ENCODE results near the gene FERMT1.

Gene FERMT1

DNA sequence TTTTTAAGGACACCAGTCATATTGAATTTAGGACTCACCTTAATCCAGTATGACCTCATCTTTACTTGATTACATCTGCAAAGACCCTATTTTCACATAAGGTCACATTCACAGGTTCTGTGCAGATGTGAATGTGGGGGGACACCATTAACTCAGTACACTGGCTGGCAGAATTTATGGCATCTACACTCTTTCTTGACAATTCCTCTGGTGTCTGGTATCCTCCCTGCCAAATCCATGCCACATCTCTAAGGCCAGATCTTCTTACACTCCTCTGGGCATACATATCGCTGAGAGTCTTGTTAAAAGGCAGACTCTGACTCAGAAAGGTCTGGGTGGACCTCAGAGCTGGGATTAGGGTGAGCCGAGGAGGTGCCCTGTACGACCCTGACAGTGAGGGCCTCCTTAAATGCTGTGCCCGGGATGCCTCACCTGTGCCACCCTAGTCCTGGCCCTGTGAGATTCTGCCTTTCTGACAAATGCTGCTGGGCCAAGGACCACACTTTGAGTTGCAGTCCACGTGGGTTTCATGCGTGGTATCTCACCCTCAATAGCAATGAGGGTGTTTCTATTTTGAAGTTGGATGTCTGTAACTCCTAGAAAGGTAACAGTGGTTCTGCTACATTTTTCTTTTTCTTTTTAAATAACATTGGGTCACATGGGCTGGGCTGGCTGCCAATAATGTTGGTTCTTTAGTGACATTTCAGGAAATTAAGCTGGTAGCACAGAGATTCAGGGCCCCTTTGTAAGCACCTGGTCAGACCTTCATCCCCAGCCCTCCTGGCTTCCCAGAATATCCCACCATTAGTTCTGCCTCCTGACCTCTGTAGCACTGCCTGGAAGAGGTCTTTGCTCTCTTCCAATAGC is 51.8 kb downstream of the FERMT1 start:
- TF ChIP-seq, protein P1, sequence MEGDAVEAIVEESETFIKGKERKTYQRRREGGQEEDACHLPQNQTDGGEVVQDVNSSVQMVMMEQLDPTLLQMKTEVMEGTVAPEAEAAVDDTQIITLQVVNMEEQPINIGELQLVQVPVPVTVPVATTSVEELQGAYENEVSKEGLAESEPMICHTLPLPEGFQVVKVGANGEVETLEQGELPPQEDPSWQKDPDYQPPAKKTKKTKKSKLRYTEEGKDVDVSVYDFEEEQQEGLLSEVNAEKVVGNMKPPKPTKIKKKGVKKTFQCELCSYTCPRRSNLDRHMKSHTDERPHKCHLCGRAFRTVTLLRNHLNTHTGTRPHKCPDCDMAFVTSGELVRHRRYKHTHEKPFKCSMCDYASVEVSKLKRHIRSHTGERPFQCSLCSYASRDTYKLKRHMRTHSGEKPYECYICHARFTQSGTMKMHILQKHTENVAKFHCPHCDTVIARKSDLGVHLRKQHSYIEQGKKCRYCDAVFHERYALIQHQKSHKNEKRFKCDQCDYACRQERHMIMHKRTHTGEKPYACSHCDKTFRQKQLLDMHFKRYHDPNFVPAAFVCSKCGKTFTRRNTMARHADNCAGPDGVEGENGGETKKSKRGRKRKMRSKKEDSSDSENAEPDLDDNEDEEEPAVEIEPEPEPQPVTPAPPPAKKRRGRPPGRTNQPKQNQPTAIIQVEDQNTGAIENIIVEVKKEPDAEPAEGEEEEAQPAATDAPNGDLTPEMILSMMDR (IDR thresholded peaks at IDR 0.05; ENCODE audit: insufficient read depth, low read length): no peak
- TF ChIP-seq, protein P2, sequence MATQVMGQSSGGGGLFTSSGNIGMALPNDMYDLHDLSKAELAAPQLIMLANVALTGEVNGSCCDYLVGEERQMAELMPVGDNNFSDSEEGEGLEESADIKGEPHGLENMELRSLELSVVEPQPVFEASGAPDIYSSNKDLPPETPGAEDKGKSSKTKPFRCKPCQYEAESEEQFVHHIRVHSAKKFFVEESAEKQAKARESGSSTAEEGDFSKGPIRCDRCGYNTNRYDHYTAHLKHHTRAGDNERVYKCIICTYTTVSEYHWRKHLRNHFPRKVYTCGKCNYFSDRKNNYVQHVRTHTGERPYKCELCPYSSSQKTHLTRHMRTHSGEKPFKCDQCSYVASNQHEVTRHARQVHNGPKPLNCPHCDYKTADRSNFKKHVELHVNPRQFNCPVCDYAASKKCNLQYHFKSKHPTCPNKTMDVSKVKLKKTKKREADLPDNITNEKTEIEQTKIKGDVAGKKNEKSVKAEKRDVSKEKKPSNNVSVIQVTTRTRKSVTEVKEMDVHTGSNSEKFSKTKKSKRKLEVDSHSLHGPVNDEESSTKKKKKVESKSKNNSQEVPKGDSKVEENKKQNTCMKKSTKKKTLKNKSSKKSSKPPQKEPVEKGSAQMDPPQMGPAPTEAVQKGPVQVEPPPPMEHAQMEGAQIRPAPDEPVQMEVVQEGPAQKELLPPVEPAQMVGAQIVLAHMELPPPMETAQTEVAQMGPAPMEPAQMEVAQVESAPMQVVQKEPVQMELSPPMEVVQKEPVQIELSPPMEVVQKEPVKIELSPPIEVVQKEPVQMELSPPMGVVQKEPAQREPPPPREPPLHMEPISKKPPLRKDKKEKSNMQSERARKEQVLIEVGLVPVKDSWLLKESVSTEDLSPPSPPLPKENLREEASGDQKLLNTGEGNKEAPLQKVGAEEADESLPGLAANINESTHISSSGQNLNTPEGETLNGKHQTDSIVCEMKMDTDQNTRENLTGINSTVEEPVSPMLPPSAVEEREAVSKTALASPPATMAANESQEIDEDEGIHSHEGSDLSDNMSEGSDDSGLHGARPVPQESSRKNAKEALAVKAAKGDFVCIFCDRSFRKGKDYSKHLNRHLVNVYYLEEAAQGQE (IDR thresholded peaks at IDR 0.05; ENCODE audit: insufficient replicate concordance, low read depth): no peak
- TF ChIP-seq GABPA (IDR thresholded peaks at IDR 0.05; ENCODE audit: low read depth): no peak
- no peak for TF ChIP-seq SPI1 (IDR thresholded peaks at IDR 0.05; ENCODE audit: borderline replicate concordance, low read depth)
- TF ChIP-seq POLR2AphosphoS5 (IDR thresholded peaks at IDR 0.05; ENCODE audit: low read depth): no peak
- no peak overlapping the region for H3K4me3 ChIP-seq (replicated peaks; ENCODE audit: insufficient read depth, low read length)
- no peaks in the 10 kb centered on the region for H3K27me3 ChIP-seq (ENCODE audit: insufficient read depth, poor library complexity, severe bottlenecking)
- H3K27ac ChIP-seq (replicated peaks): no peak overlapping the region
- DNase-seq (ENCODE audit: low read depth in 1 of 2, low spot score in 1 of 2): no peak

DNA sequence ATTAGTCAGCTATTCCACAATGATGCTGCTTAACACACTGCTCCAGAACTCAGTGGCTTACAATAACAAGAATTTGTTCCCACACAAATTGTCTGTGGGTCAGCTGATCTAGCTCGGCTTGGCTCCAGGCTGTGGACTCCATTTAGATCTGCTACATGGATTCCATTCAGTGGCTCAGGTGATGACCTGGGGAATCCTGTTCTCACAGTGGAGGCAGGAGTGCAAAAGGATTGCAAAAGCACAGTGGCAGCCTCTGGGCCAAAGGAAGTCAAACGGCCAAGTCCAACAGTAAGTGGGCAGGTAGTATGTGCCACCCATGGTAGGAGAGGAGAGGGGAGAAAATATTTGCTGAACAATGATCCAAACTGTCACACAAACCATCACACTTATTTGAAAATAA is 53.2 kb downstream of the FERMT1 start:
- Histone ChIP-seq H3K27ac (replicated peaks) (no peak overlapping the region), H3K27me3 (ENCODE audit: insufficient read depth, poor library complexity, severe bottlenecking) (no peaks in the 10 kb centered on the region), H3K4me3 (replicated peaks; ENCODE audit: insufficient read depth, low read length) (no peak overlapping the region)
- no peak for DNase-seq (ENCODE audit: low read depth in 1 of 2, low spot score in 1 of 2)
- TF ChIP-seq SPI1 (IDR thresholded peaks at IDR 0.05; ENCODE audit: borderline replicate concordance, low read depth): no peak
- TF ChIP-seq POLR2AphosphoS5 (IDR thresholded peaks at IDR 0.05; ENCODE audit: low read depth): no peak
- no peak for TF ChIP-seq GABPA (IDR thresholded peaks at IDR 0.05; ENCODE audit: low read depth)
- TF ChIP-seq, protein P1 (IDR thresholded peaks at IDR 0.05; ENCODE audit: insufficient read depth, low read length): no peak
- TF ChIP-seq, protein P2 (IDR thresholded peaks at IDR 0.05; ENCODE audit: insufficient replicate concordance, low read depth): no peak

DNA sequence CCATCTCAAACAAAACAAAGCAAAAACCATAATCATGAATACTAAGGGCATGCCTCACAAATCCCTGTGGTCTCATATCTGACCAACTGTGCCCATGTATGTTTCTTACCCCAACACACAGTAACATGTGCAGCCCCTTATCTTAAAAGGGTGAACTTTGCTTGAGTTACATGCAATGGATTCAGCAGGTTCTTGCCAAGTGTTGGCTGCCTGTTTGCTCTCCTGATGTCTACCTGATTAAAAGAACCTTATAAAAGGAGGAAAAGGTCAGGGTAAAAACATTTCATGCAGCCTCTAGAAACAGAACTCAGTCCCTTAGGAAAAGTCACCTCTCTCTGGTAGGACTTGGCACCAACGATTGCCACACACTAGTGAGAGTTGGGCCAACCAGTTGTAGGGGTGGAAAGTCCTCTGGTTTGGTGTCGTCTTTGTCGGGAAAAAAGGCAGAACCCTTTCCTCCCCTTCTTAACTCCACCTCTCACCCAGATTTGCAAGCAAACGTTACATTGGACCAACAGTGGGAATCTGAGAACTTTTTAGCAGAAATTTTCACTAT is 55.0 kb downstream of the FERMT1 start:
- no peak overlapping the region for H3K27ac ChIP-seq (replicated peaks)
- no peak for DNase-seq (ENCODE audit: low read depth in 1 of 2, low spot score in 1 of 2)
- no peak for TF ChIP-seq POLR2AphosphoS5 (IDR thresholded peaks at IDR 0.05; ENCODE audit: low read depth)
- TF ChIP-seq, protein P2 (IDR thresholded peaks at IDR 0.05; ENCODE audit: insufficient replicate concordance, low read depth): no peak
- no peak for TF ChIP-seq GABPA (IDR thresholded peaks at IDR 0.05; ENCODE audit: low read depth)
- no peaks in the 10 kb centered on the region for H3K27me3 ChIP-seq (ENCODE audit: insufficient read depth, poor library complexity, severe bottlenecking)
- no peak overlapping the region for H3K4me3 ChIP-seq (replicated peaks; ENCODE audit: insufficient read depth, low read length)

Data from HL-60 (cell line).